HepG2 (cell line): Measurements from ENCODE around the gene DDI2. TPM values are rescaled to one million over a fixed set of nuclear protein-coding genes. Genes with fewer than 3 reads are reported as not detected.

ENCODE experiments used
- ARID5B ChIP-seq: IDR thresholded peaks from 2 replicates; pipeline ENCODE4 v1.4.0; 2020; ENCODE audit warnings: mild to moderate bottlenecking, missing genetic modification reagents
- ARNT2 ChIP-seq: sonication (generic); formaldehyde crosslinking; IDR thresholded peaks from 2 replicates; pipeline ENCODE4 v1.8.0; 2022; ENCODE audit warnings: mild to moderate bottlenecking, low read depth, missing genetic modification reagents, moderate library complexity
- ATM ChIP-seq: fragments of 450-650 bp; IDR thresholded peaks from 2 replicates; pipeline ENCODE4 v1.7.1; 2017; ENCODE audit warnings: mild to moderate bottlenecking, borderline replicate concordance
- BRD4 ChIP-seq: sonication (generic); formaldehyde crosslinking; IDR thresholded peaks from 2 replicates; pipeline ENCODE4 v1.4.0; 2020; ENCODE audit warnings: missing genetic modification reagents
- GTF3A ChIP-seq: sonication (generic); formaldehyde crosslinking; conservative IDR thresholded peaks from 2 replicates; pipeline ENCODE4 v1.4.0; 2020; ENCODE audit warnings: mild to moderate bottlenecking, missing genetic modification reagents
- HDAC6 ChIP-seq: fragments of 200-600 bp; sonication (generic); IDR thresholded peaks from 2 replicates; pipeline ENCODE4 v1.7.0; 2017; ENCODE audit warnings: mild to moderate bottlenecking, antibody characterized with exemption, low read length, low read depth
- HNRNPK ChIP-seq: fragments of 200-400 bp; formaldehyde crosslinking; IDR thresholded peaks from 2 replicates; pipeline ENCODE4 v1.6.1; 2018; ENCODE audit warnings: low read length, low read depth, moderate library complexity, mild to moderate bottlenecking; ENCODE audit not compliant: poor library complexity, severe bottlenecking
- MED13 ChIP-seq: sonication (generic); formaldehyde crosslinking; IDR thresholded peaks from 2 replicates; pipeline ENCODE4 v1.5.0; 2020; ENCODE audit warnings: missing genetic modification reagents
- MED8 ChIP-seq: sonication (generic); formaldehyde crosslinking; IDR thresholded peaks from 2 replicates; pipeline ENCODE4 v1.8.1; 2023; ENCODE audit warnings: mild to moderate bottlenecking, missing genetic modification reagents; ENCODE audit not compliant: insufficient replicate concordance
- MEIS1 ChIP-seq: sonication (generic); formaldehyde crosslinking; IDR thresholded peaks from 2 replicates; pipeline ENCODE4 v1.9.0; 2021; ENCODE audit warnings: mild to moderate bottlenecking, missing genetic modification reagents, moderate library complexity, borderline replicate concordance
- NR2F1 ChIP-seq, 2 experiments: fragments of 450-650 bp in 1 of 2; formaldehyde crosslinking in 1 of 2; IDR thresholded peaks; 2 replicates each; pipeline versions ENCODE4 v1.5.0 to v1.6.1; 2016 to 2020; ENCODE audit warnings: mild to moderate bottlenecking in 1 of 2, missing compliant biosample characterization in 1 of 2, missing genetic modification reagents in 1 of 2, moderate library complexity in 1 of 2
- POLR2A ChIP-seq, 2 experiments: IDR thresholded peaks; 2 replicates each; pipeline ENCODE4 v1.6.1; 2011; ENCODE audit warnings: low read depth in 2 of 2, low read length in 2 of 2, mild to moderate bottlenecking in 1 of 2, moderate library complexity in 1 of 2; ENCODE audit not compliant: insufficient read depth in 1 of 2
- SP5 ChIP-seq: IDR thresholded peaks from 2 replicates; pipeline ENCODE4 v1.6.1; 2016; ENCODE audit warnings: low read depth, borderline replicate concordance
- XBP1 ChIP-seq: sonication (generic); formaldehyde crosslinking; IDR thresholded peaks from 2 replicates; pipeline ENCODE4 v1.5.0; 2020; ENCODE audit warnings: missing genetic modification reagents
- ZBTB7A ChIP-seq: sonication (generic); formaldehyde crosslinking; IDR thresholded peaks from 2 replicates; pipeline ENCODE4 v1.8.0; 2022; ENCODE audit warnings: mild to moderate bottlenecking, missing genetic modification reagents
- ZC3H4 ChIP-seq: sonication (generic); formaldehyde crosslinking; IDR thresholded peaks from 2 replicates; pipeline ENCODE4 v1.4.0; 2020; ENCODE audit warnings: missing genetic modification reagents, borderline replicate concordance
- ZFP1 ChIP-seq: IDR thresholded peaks from 2 replicates; pipeline ENCODE4 v1.6.1; 2016
- ZNF180 ChIP-seq: sonication (generic); formaldehyde crosslinking; IDR thresholded peaks from 2 replicates; pipeline ENCODE4 v1.4.0; 2020; ENCODE audit warnings: low read depth, missing genetic modification reagents, borderline replicate concordance
- ZNF280B ChIP-seq: sonication (generic); formaldehyde crosslinking; IDR thresholded peaks from 2 replicates; pipeline ENCODE4 v1.5.0; 2020; ENCODE audit warnings: missing genetic modification reagents, mild to moderate bottlenecking, borderline replicate concordance
- ZNF558 ChIP-seq: sonication (generic); formaldehyde crosslinking; IDR thresholded peaks from 2 replicates; pipeline ENCODE4 v1.9.0; 2022; ENCODE audit warnings: mild to moderate bottlenecking, missing genetic modification reagents, borderline replicate concordance
- ZNF576 ChIP-seq: sonication (generic); formaldehyde crosslinking; IDR thresholded peaks from 2 replicates; pipeline ENCODE4 v1.4.0; 2020; ENCODE audit warnings: mild to moderate bottlenecking, missing genetic modification reagents
- ZNF605 ChIP-seq: sonication (generic); formaldehyde crosslinking; IDR thresholded peaks from 2 replicates; pipeline ENCODE4 v1.8.0; 2022; ENCODE audit warnings: mild to moderate bottlenecking, missing genetic modification reagents
- ZNF891 ChIP-seq: sonication (generic); formaldehyde crosslinking; IDR thresholded peaks from 2 replicates; pipeline ENCODE4 v1.5.0; 2020; ENCODE audit warnings: mild to moderate bottlenecking, missing genetic modification reagents
- ZZZ3 ChIP-seq: sonication (generic); formaldehyde crosslinking; IDR thresholded peaks from 2 replicates; pipeline ENCODE4 v1.4.0; 2020; ENCODE audit warnings: missing genetic modification reagents, mild to moderate bottlenecking, borderline replicate concordance
- polyA plus RNA-seq, 8 experiments: library from polyadenylated mRNA; depleted of rRNA in 3 of 8; stranded (reverse) in 7 of 8; unstranded in 1 of 8; fragments of >200 nt; fragmentation: Illumina TruSeq in 4 of 8; extraction: Trizol in 4 of 8; gene quantifications; 2 replicates each; pipeline versions ENCODE4 v1.2.1 to v1.2.3, GENCODE V29; 2011 to 2016; ENCODE audit warnings: low read depth in 4 of 8, missing spikeins in 1 of 8, mixed read lengths in 1 of 8; ENCODE audit not compliant: insufficient read depth in 1 of 8
- total RNA-seq, 5 experiments: library from RNA; depleted of rRNA; stranded (reverse); fragments of >200 nt; fragmentation: Illumina TruSeq; extraction: Trizol; gene quantifications; 2 replicates each; pipeline ENCODE4 v1.2.3, GENCODE V29; 2016; ENCODE audit warnings: low read depth in 1 of 5

DDI2 gene
- total and polyA plus RNA-seq, 2 of the 13 experiments (the other 11 are each of a cell fraction or from before 2014, with no cell fraction given) = 8.5 to 25.7 TPM

- TF ChIP-seq ARID5B (CRISPR knock-in tag) (peak; percentile 91), MEIS1 (no peak), MED8 (no peak), ZNF180 (CRISPR knock-in tag) (no peak), MED13 (no peak), ZNF891 (CRISPR knock-in tag) (no peak), BRD4 (no peak), ARNT2 (no peak), ZNF576 (CRISPR knock-in tag) (no peak), ZNF605 (CRISPR knock-in tag) (no peak), ZC3H4 (no peak), HDAC6 (no peak), ZBTB7A (CRISPR knock-in tag) (no peak), ZFP1 (no peak), ZNF280B (CRISPR knock-in tag) (no peak), POLR2A (IDR thresholded peaks at IDR 0.05; ENCODE audit: insufficient read depth in 1 of 2, low read depth in 2 of 2, low read length in 2 of 2) (no peak), NR2F1 (CRISPR knock-in tag; IDR thresholded peaks at IDR 0.05) (no peak), ZZZ3 (no peak), XBP1 (CRISPR knock-in tag) (no peak), HNRNPK (no peak), ZNF558 (CRISPR knock-in tag) (no peak), GTF3A (no peak), SP5 (CRISPR knock-in tag) (no peak), ATM (no peak)
Measured at GRCh38 chr1:15605398-15606383, 11.6 kb upstream of the DDI2 start (continued).
